Peyer's patch (tissue), 4 donors: ENCODE measurements around the gene SLC5A11.

Source experiments
- POLR2A ChIP-seq, 2 donors: fragments of 450-650 bp; IDR thresholded peaks; one replicate each; pipeline ENCODE4 v1.5.1; 2017; ENCODE audit warnings: antibody characterized with exemption in 2 of 2, mild to moderate bottlenecking in 2 of 2, moderate library complexity in 2 of 2
- TF ChIP-seq, protein P1 (sequence below), 6 experiments: fragments of 450-650 bp in 4 of 6; fragments of 200-600 bp in 2 of 6; sonication (generic) in 1 of 6; IDR thresholded peaks; one replicate each; pipeline ENCODE4 v1.5.1; 2017 to 2019; ENCODE audit warnings: antibody characterized with exemption in 6 of 6, mild to moderate bottlenecking in 3 of 6, moderate library complexity in 1 of 6

DNA sequence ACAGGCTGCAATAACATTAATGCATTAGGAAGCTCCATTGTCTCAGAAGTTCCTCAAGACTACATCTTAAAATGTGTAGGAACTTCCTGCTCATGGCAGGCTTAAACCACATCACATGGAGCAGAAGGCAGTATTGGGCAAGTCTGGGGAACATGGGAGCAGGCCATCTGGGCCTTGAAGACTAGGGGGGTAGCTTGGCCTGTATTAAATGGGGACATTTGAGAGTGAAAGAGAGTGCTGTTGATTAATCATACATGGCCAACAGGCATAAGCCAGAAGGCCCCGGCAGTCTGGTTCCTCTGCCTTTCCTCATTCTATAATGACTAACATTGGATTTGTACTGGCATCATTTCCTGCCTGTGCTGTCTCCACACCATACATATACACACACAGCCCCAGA is 25.2 kb upstream of the SLC5A11 start:
- TF ChIP-seq, protein P1, sequence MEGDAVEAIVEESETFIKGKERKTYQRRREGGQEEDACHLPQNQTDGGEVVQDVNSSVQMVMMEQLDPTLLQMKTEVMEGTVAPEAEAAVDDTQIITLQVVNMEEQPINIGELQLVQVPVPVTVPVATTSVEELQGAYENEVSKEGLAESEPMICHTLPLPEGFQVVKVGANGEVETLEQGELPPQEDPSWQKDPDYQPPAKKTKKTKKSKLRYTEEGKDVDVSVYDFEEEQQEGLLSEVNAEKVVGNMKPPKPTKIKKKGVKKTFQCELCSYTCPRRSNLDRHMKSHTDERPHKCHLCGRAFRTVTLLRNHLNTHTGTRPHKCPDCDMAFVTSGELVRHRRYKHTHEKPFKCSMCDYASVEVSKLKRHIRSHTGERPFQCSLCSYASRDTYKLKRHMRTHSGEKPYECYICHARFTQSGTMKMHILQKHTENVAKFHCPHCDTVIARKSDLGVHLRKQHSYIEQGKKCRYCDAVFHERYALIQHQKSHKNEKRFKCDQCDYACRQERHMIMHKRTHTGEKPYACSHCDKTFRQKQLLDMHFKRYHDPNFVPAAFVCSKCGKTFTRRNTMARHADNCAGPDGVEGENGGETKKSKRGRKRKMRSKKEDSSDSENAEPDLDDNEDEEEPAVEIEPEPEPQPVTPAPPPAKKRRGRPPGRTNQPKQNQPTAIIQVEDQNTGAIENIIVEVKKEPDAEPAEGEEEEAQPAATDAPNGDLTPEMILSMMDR (IDR thresholded peaks at IDR 0.05), result no peak
- TF ChIP-seq POLR2A (IDR thresholded peaks at IDR 0.05), result no peak
